GM10847 (cell line): ENCODE results near the gene ARHGAP11B.
"Not testable (repeated sequence)": the region's sequence is repeated elsewhere in the genome, so short reads cannot be mapped to it uniquely, and the experiment has no call there.

Experiments
- POLR2A ChIP-seq: IDR thresholded peaks from 2 replicates; pipeline ENCODE4 v1.6.1; 2011; ENCODE audit not compliant: insufficient read length; ENCODE audit errors: extremely low read depth

The ARHGAP11B gene

GRCh38 chr15:30625436-30626193 is at the start of gene ARHGAP11B:
ARHGAP11B (plus strand) TSS chr15:30626128.
- peak; percentile 20 for TF ChIP-seq POLR2A

DNA sequence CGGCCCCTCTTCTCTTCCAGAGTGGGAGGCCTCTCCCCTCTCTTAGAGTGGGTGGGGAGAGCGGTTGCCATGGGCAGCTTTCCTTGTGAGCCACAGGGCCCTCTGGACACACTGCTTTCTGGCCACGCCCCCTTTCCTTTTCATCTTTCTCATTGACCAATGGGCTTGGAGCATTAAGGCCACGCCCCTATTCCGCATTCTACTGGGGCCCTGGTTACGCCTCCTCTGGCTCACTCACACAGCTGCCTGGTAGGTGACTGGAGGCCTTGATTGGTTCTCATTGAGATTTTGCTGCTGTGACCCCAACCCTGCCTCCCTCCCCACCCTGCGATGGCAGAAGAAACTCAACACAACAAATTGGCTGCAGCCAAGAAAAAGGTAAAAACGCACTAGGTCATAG is 22.1 kb upstream of the ARHGAP11B start, which contains the start of gene GOLGA8H:
Gene GOLGA8H, plus strand, starts transcription at position 233 of the 400 bp plus-strand sequence. Its CDS starts 98 bp downstream, at position 331.
- TF ChIP-seq POLR2A = not testable (repeated sequence)

- TF ChIP-seq POLR2A = peak; percentile 3
These were observed 252 bp downstream of the ARHGAP11B start for GRCh38 chr15:30626194-30626565.

DNA sequence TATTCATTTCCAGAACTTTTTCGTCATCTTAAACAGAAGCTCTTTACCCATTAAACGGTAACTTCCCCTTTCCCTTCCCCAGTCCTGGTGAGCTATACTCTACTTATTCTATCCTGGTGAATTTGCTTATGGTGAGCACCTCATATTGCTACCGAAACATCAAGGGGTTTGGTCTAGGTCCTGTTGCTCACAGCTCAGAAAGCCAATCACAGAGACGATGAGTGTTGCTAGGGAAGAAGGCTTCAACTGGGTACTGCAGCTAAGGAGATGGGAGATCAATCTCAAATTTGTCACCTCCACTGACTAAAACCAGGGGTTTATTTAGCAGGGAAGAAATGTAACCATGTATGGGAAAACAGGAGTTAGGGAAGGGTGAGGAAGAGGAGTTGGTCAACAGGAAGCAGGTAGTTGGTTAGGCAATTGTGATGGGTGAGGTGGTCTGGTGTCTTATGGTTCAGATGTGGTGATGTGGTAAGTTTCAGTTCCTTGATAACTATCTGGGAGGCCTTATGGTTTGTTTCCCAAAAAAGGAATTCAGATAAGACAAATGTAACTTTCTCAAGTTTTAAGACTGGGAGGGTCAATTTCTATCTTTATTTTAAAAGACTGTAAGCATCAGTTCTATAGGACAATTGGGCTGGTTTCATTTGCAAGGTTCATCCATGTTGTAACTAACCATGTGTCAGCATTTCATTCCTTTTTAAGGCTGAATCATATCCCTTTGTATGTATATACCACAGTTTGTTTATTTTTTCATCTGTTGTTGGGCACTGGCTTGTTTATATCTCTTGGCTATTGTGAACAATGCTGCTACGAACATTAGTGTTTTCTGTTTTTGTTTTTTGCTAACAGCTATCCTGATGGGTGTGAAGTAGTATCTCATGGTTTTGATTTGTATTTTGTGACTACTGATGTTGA is 24.3 kb downstream of the ARHGAP11B start:
- no peak for TF ChIP-seq POLR2A

DNA sequence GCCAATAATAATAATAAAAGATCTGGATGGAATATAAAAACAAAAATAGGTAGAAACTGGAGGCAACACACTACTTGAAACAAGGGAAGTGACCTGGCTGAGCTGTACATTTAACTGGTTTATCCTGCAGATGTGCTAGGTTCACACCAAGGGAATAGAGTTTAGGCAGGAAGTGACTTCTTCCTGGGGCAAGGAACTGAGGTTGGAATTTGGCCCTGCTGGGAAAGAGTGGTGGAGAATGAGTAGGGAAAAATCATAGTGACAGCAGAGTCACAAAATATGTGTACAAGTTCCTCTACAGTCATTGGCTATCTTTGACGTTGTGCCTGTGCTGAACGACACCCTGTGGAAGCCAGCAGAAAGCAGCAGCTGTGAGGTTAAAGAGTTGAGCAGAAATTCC is 44.1 kb downstream of the ARHGAP11B start:
- no peak for TF ChIP-seq POLR2A

GRCh38 chr15:30671309-30671708 is 45.4 kb downstream of the ARHGAP11B start:
- no peak for TF ChIP-seq POLR2A

- TF ChIP-seq POLR2A = no peak
These were observed 49.2 kb downstream of the ARHGAP11B start for GRCh38 chr15:30675126-30675525.
